Measurements from ENCODE around the gene SMG6.

Gene SMG6

GRCh38 chr17:2064520-2064971 is 239.0 kb downstream of the SMG6 start:
- no peak for DNase-seq (ENCODE audit: low read depth in 2 of 3, low spot score in 1 of 3)

GRCh38 chr17:2064147-2064489 is 239.5 kb downstream of the SMG6 start:
- no peak for DNase-seq (ENCODE audit: low read depth in 2 of 3, low spot score in 1 of 3)

- DNase-seq (ENCODE audit: low read depth in 2 of 3, low spot score in 1 of 3), result no peak
Measured at GRCh38 chr17:2063261-2064146, 240.1 kb downstream of the SMG6 start.

- no peak for DNase-seq (ENCODE audit: low read depth in 2 of 3, low spot score in 1 of 3)
Measured at GRCh38 chr17:2062571-2063183, 240.9 kb downstream of the SMG6 start.

GRCh38 chr17:2061441-2061958 is 242.1 kb downstream of the SMG6 start:
- no peak for DNase-seq (ENCODE audit: low read depth in 2 of 3, low spot score in 1 of 3)

GRCh38 chr17:2060681-2061440 is 242.7 kb downstream of the SMG6 start:
- DNase-seq (ENCODE audit: low read depth in 2 of 3, low spot score in 1 of 3), result no peak

- no peak for DNase-seq (ENCODE audit: low read depth in 2 of 3, low spot score in 1 of 3)
Measured at GRCh38 chr17:2060385-2060658, 243.3 kb downstream of the SMG6 start.

GRCh38 chr17:2059547-2060384 is 243.8 kb downstream of the SMG6 start:
- DNase-seq (ENCODE audit: low read depth in 2 of 3, low spot score in 1 of 3), result no peak

GRCh38 chr17:2058586-2059546 is 244.7 kb downstream of the SMG6 start:
- peak in 1 of 3 donors; percentile 69 for DNase-seq (ENCODE audit: low read depth in 2 of 3, low spot score in 1 of 3)

- DNase-seq (ENCODE audit: low read depth in 2 of 3, low spot score in 1 of 3), result no peak
Measured at GRCh38 chr17:2057760-2058585, 245.6 kb downstream of the SMG6 start.

GRCh38 chr17:2057175-2057759 is 246.3 kb downstream of the SMG6 start:
- no peak for DNase-seq (ENCODE audit: low read depth in 2 of 3, low spot score in 1 of 3)

GRCh38 chr17:2056206-2057174 is 247.1 kb downstream of the SMG6 start:
- no peak for DNase-seq (ENCODE audit: low read depth in 2 of 3, low spot score in 1 of 3)

GRCh38 chr17:2055292-2056205 is 248.0 kb downstream of the SMG6 start:
- no peak for DNase-seq (ENCODE audit: low read depth in 2 of 3, low spot score in 1 of 3)

GRCh38 chr17:2054512-2055291 is 248.9 kb downstream of the SMG6 start, which contains the start of gene HIC1:
Gene HIC1 (plus strand): TSS chr17:2055103. CDS start chr17:2056691, 1,588 bp downstream.
- DNase-seq (ENCODE audit: low read depth in 2 of 3, low spot score in 1 of 3), result peak; percentile 57 to 73 (median 64)

GRCh38 chr17:2054262-2054511 is 249.4 kb downstream of the SMG6 start:
- no peak for DNase-seq (ENCODE audit: low read depth in 2 of 3, low spot score in 1 of 3)

Data from stimulated activated CD4-positive, alpha-beta T cell treated with anti-CD3 and anti-CD28 coated beads, Interleukin-12 subunit alpha, Interleukin-12 subunit beta, amount 100 ng/mL, for 48 hours (primary cell).